NCI-H345 (cell line): ENCODE measurements around the gene IGF1R.

Experiments used
- DNase-seq: peaks from one replicate; lab custom pipeline; 2025; lab: John Stamatoyannopoulos, UW

IGF1R gene

DNA sequence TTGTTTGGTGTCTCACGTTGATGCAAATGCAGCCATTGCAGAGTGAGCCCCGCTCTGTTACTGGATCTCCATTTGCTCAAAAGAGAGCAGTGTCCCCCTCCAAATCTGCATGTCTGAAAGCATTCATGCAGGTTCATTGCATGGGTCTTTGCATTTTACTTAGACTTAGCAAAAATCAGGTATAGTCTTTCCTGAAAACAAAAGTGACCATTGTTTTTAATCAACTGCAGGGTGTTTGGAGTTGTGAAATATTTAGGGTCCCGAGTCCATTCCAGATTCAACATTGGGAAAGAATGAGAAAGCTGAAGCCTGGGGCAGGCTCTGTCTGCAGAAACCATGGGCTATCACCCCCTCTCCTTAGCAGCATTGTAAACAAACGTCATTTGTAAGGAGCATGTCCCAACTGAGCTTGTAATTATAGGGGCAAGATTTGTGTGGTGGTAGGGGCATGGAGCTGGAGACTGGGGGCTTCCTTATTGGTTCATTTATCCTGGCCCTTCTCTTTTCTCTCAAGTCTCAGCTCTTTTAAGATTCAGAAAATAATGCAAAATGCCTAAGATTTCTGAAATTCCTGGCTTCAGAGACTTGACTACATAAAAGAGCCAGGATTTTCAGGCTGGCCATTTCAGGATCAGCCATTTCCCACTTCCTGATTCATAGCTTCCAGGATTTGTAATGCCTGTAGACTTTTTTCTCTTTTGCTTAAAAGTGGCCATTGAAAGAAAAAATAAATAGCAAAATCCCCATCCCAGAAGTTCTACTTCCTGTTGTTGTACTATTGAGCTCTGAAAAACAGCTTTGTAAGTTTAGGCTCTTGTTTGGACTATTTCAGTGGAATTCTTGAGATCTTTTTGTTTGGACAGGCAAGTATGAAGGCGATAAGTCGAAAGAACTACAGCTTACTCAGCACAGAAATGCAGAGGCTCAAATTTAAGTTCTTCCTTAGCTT, 23.0 kb downstream of the IGF1R start:
- DNase-seq = no peak

DNA sequence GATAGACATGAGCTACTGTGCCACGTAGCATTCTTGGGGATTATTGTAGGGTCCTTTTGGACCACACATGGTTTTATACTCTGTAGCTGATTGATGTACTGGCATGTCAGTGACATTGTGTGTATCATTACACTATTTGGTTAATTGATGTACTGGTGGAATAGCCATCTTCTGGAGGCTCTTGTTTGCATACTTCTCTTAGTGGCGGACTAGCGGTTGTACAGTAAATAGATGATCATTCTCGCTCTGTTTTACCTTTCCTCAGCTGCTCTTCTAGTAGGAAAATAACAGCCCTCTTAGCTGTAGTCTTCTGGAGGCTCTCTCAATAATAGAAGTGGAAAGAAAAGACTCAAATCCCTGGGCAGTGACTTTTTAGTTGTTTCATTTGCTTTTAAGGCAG, 24.8 kb downstream of the IGF1R start:
- no peak for DNase-seq

DNA sequence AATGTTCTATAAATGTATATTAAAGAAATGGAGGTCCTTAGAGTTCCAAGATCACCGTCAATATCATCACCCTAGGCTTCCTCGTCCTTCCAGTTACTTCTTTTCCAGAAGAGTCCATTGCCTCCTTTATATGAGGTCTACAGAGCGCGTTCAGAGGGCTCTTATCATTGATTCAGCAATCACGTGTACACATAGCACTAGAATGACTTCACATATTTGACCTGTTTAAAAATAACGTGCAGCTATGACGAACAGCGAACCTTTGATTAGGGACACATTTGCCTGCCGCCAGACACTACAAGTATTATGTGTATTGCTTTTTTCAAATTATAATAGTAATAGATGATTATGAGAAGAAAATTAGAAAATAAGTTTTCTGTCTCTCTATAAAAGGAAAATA, 26.0 kb downstream of the IGF1R start:
- DNase-seq = no peak

DNA sequence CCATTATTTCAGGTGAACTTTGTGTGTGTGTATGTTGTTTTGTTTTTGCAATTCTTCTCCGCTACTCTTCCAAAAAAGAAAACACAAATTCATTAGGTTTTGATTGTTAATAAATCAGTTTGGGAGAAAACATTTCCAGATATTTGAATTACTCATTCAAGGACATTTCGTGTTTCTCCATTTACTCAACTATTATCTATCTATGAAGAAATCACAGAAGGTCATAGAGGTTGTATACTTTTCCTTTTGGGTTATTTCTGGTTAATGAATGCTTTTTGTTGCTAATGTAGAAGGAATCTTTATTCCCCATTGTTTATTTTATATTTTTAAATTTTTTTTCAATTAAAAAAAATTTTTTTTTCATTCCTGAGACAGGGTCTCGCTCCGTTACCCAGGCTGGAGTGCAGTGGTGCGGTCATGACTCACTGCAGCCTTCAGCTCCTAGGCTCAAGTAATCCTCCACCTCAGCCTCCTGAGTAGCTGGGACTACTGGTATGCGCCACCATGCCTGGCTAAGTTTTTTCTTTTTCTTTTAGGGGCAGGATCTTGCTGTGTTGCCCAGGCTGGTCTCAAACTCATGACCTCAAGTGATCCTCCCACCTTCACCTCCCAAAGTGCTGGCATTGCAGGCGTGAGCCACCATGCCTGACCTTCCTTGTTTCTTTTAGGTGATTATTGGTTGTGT, 28.4 kb downstream of the IGF1R start:
- DNase-seq = no peak

DNA sequence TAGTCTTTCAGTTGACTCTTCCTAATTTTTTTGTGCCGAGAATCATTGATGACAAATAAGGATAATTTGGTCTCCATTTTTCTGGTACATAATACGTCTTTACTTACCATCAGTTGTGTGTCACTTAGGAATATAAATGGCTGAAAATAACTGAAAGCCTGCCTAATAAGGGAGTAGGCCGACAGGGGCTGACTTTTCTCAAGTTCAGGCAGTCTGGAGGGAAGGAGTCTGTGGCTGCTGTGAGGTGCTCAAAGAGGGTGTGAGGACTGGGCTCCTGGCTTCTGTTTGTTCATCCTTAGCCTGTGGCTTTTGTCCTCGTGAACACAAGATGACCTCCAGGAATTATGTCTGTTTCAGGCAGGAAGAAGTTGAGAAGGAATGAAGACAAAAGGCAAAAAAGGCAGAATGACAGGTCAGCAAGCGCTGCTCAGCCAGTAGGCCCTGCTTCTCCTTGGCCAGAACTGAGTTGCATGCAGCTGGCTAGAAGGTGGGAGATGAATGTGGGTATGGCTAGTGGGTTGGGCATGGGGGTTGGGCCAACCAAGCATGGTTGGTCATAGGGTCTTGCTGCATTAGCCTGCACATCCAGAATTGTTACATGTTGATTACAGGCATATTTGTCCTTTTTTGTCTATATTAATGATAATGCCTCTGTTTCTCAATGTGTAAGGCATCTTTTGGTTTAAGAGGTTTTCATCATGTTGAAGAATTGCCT, 29.2 kb downstream of the IGF1R start:
- no peak for DNase-seq

DNA sequence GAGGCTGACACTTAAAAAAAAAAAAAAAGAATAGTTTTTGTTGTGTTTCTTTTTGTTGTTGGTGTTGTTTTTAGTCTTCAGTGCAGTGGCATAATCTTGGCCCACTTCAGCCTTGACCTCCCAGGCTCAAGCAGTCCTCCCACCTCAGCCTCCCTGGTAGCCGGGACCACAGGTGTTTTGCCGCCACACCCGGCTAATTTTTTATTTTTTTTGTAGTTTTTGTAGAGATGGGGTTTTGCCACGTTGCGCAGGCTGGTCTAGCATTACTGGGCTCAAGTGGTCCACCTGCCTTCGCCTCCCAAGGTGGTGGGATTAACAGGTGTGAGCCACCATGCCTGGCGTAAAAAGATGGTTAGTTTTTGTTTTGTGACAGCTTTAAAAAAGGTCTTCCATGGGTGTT, 30.1 kb downstream of the IGF1R start:
- DNase-seq = no peak

DNA sequence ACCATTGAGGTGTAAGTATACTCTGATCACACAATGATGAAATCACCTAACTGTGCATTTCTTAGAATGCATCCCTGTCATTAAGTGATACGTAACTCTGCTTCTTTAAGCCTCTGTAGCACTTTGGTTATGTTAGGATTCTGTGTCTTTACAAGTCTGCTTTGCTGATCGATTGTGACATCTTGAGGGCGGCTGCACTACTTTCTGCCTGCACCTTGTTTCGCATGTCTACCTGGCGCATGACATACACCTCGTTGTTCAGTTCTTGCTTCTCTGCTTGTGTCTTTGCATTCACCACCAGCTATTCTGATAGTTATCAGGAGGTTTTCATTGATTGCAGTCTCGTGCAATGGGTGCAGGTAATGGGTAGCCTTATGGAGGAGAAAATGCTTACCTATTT, 32.7 kb downstream of the IGF1R start:
- no peak for DNase-seq

DNA sequence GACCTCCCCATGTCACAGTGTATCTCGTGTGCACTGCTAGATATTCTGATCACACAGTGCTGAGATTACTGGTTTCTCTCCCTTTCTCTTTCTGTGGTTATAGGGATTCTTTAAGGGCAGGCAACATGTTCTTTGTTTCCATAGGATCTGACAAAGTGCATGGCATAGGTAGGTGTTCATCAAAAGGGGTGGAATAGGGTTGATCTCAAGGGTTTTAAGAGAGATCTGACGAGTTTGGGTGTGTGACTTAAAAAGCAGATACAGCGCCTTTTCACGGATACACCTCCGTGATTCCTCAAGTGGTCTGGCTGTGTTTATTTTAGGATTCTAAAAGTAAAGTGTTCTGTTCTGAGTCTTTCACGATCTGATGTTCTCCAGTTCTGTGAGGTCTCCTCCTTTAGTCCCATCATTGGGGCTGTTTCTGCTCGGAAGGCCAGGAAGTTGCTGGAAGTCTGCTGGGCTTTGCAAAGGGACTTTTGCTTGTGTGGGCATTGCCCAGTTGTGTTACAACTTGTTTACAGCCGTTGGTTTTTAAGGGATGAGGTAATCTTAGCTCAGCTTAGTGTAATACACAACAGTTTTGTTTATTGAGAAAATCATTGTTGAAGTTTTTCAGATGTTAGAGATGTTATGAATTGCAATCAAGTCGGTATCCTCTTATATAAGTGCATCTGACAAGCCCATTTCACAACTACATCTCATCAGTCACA, 34.8 kb downstream of the IGF1R start:
- DNase-seq = no peak

DNA sequence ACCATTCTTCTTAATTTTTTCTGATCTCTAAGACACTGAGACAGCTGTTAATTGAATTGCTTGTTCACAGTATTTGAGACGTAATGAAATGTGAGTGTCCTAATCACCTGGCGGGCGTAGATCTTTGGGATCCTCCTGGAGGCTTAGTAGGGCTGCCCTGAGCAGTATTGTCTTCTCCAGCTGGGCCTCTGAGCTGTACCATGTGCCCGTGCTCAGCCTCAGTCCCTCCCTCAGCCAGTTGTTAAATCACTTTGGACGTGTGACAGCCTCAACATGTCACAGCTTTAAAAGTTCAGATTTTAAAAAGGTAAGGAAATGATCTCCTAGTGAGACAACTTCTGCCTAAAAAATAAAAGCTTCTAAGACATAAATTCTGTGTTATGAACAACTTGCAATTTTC, 35.5 kb downstream of the IGF1R start:
- no peak for DNase-seq

DNA sequence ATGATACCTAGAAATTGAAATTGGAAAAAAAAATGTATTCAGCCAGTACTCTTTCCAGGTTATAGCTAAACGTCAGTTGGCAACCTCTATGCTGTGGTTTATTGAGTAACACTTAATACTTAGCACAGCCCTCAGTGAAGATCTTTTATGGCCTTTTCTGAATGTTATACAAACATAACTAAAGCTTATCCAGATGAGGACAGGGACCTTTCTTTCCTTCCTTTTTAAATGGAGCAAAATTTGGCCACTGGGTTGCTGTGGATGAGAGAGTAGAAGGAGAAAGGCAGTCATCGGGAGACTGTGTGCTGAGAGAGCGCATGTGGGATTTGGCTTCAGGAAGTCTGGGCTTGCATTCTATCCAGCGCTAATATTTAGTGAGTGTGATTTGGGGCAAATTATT, 36.1 kb downstream of the IGF1R start:
- no peak for DNase-seq

DNA sequence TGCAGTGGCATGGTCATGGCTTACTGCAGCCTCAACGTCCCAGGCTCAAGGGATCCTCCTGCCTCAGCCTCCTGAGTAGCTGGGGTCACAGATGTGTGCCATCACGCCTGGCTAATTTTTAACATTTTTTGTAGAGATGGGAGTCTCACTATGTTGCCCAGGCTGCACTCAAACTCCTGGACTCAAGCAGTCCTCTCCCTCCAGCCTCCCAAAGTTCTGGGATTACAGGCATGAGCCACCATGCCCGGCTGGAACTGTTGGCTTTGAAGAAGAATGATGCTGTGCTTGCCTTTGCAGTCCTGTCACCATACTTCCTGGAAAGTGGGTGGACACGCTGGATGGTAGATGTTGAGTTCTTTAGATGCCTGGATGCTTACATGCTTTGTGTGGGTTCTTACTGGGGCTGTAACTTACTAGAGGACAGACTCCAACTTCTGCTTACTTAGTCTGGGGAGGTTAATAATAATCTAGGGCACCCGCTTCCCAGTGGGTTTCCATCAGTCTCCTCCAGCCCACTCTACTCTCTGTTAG, 36.7 kb downstream of the IGF1R start:
- no peak for DNase-seq

DNA sequence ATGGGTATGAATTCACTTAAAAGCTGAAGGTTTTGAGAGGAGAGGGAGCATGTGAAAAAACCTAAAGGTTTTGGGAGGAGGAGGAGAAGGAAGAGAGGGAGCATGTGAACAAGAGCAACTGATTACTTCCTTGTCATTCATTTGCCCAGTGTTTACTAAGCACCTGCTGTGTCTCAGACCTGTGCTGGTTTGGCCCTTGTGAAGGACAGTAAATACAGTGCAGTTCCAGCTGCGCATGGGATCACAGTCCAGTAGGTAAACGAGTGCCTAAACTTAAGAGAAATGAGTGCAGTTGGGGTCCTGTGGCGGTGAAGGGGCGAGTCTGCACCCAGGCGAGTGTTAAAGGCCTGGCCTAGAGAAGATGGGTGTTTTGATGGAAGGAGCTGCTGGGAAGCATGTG, 38.6 kb downstream of the IGF1R start:
- DNase-seq = no peak

DNA sequence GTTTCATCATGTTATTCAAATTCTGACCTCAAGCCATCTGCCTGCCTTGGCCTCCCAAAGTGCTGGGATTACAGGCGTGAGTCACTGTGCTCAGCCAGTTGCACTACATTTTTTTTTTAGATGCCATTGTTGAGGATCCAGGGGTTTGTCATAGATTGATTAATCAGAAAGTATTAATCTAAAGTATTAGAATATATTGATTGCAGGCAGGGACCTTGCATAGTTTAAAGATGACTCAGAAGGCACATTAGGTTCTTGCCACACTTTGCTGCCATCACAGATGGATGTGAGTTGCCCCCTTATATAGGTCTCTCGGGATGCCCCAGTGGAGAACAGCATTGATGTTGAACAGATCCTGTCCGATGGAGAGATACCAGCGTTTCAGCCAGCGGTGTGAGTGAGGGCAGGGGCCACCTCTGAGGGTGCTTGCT, 41.1 kb downstream of the IGF1R start:
- no peak for DNase-seq

DNA sequence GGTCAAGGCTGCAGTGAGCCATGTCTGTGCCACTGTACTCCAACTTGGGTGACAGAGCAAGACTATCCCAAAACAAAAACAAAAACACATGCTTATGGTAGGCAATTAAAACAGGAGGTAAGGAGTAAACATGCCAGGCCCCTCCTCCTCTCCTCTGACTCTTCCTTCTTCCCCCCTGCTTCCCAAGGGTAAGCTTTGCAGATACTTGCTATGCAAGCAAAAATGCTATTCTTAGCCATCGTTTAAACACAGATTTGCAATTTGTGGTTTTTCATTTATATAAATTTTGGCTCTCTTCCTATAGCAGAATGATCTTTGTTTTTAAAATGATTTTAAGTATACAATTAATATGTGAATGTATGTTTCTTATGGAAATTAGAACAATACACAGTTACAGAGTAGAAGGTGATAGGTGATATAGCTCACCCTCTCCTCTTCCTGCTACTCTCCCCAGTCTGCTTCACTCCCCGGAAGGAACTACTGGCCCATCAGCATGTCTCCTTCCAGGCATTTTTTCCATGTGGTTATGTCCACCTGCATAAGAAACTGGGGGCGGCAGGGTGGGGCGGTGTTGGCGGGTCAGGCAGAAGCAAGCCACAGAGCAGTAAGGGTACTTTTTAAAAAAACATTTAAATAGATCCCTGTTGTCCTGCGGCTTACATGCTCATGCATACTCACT, 42.1 kb downstream of the IGF1R start:
- no peak for DNase-seq

DNA sequence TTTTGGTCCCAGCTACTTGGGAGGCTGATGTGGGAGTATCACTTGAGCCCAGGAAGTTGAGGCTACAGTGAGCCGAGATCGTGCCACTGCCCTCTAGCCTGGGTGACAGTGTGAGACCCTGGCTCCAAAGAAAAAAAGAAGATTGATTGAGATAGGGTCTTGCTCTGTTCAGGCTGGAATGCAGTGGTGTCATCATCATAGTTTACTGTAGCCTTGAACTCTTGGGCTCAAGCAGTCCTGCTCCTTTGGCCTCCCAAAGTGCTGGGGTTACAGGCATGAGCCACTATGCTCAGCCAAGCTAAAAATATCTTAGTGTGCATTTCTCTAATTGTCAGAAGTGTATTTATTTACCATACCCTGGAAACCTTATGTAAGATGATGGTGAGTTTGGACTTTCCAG, 43.9 kb downstream of the IGF1R start:
- no peak for DNase-seq

DNA sequence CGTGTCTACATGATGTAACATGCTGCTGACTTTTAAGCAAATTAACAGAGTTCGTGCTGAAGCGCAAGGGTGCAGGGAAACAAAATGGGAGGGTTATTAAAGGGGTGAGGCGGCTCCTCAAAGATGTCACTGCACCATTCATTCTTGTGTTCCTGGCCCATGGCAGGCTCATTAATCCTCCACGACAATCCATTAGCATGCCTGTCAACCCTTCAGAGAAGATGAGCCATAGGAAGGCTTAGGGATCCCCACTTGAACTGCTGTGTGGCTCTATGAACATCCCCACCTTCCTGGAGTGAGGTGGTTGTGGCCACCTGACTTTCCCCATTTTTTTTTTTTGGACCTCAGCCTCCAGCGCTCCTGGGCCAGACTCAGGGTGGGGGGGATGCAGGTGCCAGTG, 45.8 kb downstream of the IGF1R start:
- no peak for DNase-seq

DNA sequence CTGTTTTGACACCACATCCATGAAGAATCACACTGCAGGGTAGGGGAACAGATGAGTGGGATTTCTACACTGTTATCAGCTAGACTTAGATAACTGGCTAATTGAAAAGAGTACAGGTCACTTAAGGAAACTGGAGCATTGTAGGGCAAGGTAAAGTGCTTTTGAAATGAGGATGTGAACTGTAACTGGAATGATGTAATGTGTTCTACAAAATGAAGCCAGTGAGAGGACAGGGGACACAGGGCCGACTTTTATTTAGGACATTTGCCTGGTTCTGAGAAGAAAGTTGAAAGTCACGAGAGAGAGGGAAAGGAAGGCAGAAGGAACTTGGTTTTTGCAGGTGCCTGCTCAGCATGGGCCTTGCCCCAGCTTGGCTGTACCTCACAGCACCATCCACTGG, 50.5 kb downstream of the IGF1R start:
- DNase-seq = no peak

DNA sequence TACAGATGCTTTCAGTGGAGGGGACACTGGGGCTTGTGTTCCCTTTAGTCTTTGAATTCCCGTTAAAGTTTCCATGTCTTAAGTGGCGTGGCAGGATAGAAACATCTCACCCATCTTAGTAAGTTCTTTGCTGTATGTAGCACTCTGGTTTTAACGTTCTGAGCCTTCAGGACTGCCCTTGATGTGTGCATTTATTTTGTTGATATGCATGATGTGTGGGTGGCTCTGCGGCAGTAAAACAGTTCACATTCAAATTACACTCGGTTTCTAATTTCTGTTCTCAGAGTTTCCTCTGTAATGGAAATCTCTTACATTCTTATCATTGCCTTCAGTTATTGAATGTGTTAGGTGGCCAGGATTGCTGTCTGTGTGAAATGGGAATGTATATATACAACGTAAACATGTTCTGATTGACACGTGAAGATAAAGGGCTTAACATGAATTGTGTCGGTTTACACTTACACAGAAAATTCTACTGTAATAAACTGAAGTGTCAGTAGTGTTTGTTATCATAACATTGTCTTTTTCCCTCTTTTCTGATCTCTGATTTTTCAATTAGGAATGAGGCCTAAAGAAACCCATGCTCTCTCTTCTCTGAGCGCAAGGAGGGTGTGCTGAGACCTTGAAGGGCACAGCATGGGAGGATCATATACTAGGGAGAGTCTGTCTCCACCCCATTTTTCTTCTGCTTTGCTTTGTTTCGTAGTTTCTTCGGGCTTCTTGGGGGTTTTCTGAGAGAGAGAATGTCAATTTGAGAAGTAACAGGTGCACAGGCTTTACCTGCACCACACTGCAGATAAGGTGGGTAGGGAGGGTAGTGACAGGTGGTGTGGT, 51.5 kb downstream of the IGF1R start:
- DNase-seq = no peak

DNA sequence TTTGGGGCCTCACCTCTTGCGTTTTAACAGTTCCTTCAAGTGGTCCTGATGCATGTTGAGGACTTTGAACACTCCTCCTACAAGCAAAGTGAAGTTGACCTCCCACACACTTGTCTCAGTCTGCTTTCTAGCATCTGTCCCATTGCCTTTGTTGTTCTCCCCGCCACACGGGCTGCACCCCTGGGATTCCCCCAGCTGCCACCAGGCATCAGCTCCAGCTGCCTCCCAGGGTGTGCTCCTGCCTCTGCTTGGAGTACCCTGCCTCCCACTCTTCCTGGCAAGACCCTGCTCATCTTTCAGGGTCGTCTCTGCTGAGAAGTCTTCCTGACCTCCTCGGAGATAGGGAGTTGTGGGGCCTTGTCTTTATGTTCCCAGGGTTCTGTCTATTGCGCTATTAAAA, 52.2 kb downstream of the IGF1R start:
- DNase-seq = no peak

DNA sequence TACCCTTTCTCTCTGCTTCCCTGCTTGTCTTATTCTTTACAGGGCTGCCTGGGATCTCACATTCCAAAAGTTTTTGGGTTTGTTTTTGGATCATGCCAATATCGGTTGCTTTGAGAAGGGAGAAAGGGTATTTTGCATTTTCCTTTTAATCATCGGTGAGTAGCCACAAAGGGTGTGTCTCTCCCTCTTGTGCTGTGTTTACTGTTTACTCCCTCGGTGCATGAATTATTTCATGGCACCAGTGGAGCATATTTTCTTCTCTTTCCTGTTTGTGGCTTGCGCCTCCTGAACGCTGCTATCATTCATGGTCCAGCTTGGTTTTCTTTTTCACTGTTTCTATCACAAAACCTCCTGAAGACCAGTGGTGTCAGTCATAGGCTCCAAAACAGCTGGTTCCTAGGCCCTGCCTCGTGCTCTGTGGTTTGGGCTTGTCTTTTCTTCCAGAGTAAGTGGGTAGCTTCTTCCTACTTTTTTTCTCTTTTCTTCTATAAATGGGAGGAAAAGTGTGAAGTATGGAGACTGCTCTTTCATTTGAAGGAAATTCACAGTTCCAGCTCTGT, 54.9 kb downstream of the IGF1R start:
- DNase-seq = no peak
